SU-DHL-6 (cell line): ENCODE results near the gene CDKN1B.

Experiments used
- EZH2phosphoT487 ChIP-seq: fragments of 200-600 bp; sonication (generic), shearing (Covaris generic); conservative IDR thresholded peaks from 2 replicates; pipeline ENCODE4 v1.6.1; 2018; ENCODE audit warnings: mild to moderate bottlenecking, antibody characterized with exemption, low read length, moderate library complexity, mixed read lengths
- TF ChIP-seq, protein P1 (sequence below): fragments of 200-600 bp; sonication (generic); IDR thresholded peaks from one replicate; pipeline ENCODE4 v1.5.1; 2017; ENCODE audit warnings: antibody characterized with exemption, mild to moderate bottlenecking, low read length, moderate library complexity; ENCODE audit not compliant: insufficient read depth, poor library complexity, severe bottlenecking

DNA sequence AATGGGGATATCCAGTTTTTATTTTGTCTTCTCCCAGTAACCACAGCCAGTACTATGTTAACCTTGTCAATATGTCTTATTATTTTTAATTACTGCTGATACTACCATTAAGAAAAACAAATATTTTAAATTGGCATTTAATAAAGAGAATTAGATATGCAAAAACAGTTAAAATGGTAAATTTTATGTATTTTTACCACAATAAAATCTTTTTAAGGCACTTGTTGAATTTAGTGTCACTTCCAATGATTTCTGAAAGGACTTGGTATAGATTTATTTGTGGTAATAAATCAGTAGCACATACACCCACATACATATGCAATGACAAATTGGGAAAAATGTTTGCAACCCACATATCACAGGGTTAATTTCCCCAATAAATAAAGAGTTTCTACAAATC is 14.0 kb downstream of the CDKN1B start:
- TF ChIP-seq, protein P1, sequence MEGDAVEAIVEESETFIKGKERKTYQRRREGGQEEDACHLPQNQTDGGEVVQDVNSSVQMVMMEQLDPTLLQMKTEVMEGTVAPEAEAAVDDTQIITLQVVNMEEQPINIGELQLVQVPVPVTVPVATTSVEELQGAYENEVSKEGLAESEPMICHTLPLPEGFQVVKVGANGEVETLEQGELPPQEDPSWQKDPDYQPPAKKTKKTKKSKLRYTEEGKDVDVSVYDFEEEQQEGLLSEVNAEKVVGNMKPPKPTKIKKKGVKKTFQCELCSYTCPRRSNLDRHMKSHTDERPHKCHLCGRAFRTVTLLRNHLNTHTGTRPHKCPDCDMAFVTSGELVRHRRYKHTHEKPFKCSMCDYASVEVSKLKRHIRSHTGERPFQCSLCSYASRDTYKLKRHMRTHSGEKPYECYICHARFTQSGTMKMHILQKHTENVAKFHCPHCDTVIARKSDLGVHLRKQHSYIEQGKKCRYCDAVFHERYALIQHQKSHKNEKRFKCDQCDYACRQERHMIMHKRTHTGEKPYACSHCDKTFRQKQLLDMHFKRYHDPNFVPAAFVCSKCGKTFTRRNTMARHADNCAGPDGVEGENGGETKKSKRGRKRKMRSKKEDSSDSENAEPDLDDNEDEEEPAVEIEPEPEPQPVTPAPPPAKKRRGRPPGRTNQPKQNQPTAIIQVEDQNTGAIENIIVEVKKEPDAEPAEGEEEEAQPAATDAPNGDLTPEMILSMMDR: no peak
- TF ChIP-seq EZH2phosphoT487: no peak
